Stomach (tissue), 4 donors: ENCODE results near the gene PPP4R2.

Experiments
- CTCF ChIP-seq, 7 experiments: fragments of 450-650 bp in 4 of 7; fragments of 200-600 bp in 3 of 7; sonication (generic) in 3 of 7; IDR thresholded peaks; one replicate each; pipeline ENCODE4 v1.5.1; 2016 to 2019; ENCODE audit warnings: antibody characterized with exemption in 7 of 7, control low read depth in 2 of 7, mild to moderate bottlenecking in 1 of 7
- EP300 ChIP-seq: sonication (generic); formaldehyde crosslinking; IDR thresholded peaks from one replicate; pipeline ENCODE4 v1.6.1; 2017; ENCODE audit warnings: antibody characterized with exemption
- POLR2A ChIP-seq, 4 donors: fragments of 450-650 bp; IDR thresholded peaks; one replicate each; pipeline ENCODE4 v1.6.1; 2016; ENCODE audit warnings: antibody characterized with exemption in 4 of 4, control low read depth in 2 of 4, mild to moderate bottlenecking in 1 of 4, moderate library complexity in 1 of 4
- POLR2AphosphoS5 ChIP-seq, 3 donors: sonication (generic); formaldehyde crosslinking; IDR thresholded peaks; one replicate each; pipeline ENCODE4 v1.6.1; 2016; ENCODE audit warnings: antibody characterized with exemption in 3 of 3

GRCh38 chr3:73030073-73030597 is 33.5 kb downstream of the PPP4R2 start:
- TF ChIP-seq POLR2A (IDR thresholded peaks at IDR 0.05) (no peak), CTCF (IDR thresholded peaks at IDR 0.05) (no peak), EP300 (no peak), POLR2AphosphoS5 (IDR thresholded peaks at IDR 0.05) (no peak)
